CD4-positive, alpha-beta T cell treated with Interleukin-1 beta for 1 hour (primary cell): Measurements from ENCODE around the gene RMDN3.

Experiments used
- DNase-seq, 2 donors: peaks; one replicate each; pipeline ENCODE4 v3.0.0-alpha.2; 2020 to 2022

Gene RMDN3

DNA sequence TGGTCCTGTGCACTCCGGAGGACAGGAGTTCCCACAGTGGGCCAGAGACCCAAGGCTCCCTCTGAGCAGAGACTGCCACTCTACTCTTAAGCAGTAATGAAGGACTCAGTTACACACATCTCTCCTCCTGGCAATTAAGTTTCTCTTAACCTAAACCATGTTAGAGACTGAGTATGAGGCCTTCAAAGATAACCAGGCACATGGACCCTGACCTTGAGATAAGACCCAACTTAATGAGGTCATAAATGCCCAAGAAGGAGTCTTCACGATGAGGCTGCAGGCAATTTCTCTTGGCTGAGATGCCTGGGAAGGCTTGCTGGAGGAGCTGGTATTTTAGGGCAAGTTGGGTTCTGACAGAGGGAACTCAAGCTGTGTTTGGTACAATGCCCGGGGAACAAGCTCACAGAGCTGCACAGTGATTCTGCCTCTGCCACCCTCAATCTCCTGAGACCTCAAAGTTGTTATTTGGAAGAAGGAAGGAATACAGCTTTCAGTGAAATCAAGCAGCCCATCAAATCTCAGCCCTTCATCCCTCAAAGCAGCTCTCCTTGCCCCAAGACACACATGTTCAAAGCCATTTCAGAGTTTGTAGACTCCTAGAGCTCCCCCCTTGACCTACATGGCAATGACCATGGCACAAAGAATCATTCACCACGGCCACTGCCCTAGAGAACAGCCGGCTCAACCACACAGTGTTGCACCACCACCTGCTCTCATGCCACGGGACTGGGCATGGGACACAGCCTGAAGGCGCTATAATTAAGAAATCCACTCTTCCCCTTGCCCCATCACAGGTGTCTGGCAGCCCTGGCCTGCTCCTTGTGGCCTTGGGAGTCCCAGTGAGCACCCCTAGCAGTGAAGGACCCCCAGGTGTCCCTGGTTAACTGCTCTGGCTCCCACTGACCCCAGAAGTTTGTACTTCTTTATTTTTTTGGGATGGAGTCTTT is 7.1 kb downstream of the RMDN3 start:
- no peak for DNase-seq

DNA sequence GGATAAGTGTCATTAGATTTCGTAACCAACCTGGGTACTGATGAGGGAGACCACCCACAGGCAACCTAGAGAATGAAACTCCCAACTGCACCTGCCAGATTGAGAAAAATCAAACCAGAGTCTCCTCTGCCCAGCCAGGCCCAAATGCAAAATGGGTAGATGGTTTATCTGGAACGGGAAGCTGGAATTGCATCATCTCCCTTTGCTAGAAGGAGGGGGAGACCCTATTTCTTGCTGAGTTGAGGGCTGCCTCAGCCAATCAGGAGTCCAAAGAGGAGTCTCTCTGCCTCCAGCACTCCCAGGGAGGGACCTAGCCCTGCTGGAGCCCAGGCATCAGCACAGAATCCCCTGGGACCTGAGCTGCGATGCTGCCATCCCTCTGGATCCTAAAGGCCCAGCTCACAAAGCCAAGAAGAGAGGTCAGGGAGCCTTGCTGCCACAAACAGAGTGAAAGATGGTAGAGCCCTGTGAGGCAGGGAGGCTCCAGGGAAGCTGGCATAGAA is 8.1 kb downstream of the RMDN3 start:
- DNase-seq: no peak

DNA sequence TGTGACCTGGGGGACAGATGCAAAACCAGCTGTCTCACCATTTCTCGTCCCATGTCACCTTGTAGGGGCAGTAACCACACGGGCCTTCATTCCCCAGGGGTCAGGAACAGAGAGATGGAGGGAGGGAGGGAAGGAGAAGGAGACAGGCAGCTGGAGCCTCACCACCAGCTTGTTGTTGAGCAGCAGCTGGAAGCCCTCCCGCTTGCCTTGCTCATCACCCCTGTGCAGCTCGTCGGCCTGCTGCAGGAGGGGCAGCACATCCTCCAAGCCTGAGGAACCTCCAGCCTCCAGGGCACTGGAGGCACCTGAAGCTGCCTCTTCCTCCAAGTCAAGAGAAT is 10.3 kb downstream of the RMDN3 start:
- no peak for DNase-seq

DNA sequence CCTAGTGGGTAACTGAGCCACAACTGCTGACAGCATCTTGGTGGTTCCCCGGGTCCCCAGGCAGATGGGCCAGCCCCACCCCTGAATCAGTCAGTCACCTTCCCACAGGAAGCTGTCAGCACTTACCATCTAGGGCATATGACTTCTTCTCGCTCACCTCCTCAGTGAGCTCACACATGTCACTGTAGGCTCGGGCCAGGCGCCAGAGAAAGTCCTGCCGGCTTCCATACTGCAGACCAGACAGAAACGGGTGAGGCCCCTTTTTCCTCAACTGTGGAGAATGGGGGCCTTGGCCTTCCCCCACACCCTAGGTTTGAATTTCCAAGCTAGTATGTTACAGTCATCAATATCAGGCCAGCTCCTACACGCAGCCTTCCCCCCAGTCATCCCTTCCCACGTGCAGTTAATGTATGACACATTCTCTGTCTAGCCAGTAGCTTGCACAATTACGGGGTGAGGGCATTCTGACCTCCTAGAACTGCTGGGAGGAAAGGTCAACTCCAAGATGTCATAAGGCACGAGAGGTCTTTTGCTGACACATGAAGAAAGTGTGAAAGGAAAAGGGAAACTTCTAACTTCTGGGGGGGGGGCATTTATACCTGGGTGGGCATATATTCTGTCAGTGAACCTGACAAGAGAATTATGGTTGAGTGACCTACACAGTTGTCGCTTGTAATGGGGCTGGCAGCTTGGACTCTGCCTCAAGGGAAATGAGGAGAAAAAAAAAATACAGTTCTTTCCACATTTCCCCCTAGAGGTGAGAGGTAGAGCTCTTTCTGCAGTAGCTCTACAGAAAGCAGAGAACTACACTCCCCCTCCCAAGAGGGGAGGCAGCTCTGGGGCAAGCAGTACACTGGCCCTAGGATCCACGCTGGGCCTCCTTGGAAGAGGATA is 10.9 kb downstream of the RMDN3 start:
- peak; percentile 64 to 81 for DNase-seq

DNA sequence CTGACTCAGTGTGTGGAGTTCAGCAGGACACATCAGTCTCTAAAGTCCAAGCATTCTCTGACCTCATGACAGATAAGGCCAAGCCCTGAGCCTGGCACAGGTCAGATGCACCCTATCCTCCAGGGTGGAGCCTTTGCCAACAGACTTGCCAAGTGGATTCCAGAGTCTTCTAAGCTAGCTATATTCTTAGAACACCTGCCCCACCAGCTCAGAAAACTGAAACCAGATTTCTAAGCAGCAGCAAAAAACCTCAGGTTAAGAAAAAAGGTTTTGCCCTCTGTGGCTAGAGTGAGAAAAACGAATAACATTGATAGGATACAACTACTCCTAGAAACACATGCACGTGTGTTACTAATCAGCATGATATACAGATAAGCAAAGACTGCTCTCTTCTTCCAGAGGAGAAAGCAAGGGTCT is 11.6 kb downstream of the RMDN3 start:
- DNase-seq: no peak

DNA sequence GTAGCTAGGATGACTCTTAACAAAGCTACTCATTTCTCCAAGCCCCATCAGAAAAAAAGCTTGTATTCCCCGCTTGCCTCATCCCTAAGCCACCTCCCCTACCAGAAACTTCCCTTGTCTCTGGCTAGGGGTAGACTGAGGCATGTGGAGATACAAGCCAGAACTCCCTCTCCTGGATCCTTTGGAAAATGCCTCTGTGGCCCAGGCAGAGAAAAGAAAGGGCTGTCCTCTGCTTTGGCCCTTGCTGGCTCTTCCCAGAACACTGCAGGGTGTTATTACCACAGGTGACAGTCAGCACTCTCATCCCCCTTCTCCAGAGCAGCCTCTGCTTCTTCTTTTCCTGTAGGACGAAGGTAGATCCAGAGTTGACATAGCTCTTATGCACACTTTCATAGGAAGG is 15.2 kb downstream of the RMDN3 start:
- DNase-seq: no peak

DNA sequence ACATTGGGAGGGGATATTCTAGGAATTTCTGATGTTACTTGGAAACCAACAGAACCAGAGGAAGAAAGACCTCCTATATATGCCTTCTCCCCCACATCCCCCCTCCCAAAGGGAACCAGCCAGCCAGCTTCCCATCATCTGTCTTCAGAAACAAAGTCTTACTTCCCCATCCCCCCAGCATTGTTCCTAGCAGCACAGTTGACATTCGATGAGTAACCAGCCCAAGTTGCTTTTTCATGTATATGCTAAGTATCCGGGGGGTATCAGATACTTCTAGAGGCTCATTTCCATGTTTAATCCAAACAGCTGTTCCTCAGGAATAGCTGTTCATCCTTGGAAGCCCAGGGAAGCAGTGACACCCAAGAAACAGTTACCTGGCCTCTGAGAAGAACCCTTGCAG is 16.0 kb downstream of the RMDN3 start:
- DNase-seq: no peak

DNA sequence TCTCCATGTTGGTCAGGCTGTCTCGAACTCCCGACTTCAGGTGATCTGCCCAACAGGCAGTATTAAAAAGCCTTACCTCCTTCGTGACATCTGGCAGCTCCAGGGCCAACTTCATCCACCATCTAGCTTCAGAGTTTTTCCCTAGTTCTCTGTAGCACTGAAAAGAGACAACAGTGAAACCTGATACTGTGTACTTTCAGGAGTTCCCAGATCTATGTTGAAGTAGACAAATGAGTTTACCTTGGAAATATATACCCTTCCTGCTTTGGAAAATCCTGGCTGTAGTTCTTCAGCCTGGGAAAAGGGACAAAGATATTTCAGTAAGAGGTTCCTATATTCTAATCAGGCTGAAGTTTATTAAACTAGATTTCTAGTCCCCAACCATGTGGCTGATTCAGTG is 18.0 kb downstream of the RMDN3 start:
- no peak for DNase-seq

DNA sequence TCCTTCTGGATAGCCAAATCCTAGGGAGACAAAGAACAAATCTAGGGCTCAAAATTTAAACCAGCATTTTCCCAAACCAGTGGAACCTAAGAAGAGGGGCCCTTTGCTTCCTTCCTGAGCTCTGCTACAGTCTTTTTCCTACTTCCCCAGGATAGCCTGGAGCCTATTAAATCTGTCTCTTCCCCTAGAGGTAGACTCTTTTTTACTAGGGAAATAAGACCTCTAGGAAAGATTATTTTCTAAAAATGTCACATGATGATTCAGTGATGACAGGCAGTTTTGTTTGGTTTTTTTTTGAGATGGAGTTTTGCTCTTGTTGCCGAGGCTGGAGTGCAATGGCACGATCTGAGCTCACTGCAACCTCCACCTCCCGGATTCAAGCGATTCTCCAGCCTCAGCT is 18.5 kb downstream of the RMDN3 start:
- DNase-seq: no peak

DNA sequence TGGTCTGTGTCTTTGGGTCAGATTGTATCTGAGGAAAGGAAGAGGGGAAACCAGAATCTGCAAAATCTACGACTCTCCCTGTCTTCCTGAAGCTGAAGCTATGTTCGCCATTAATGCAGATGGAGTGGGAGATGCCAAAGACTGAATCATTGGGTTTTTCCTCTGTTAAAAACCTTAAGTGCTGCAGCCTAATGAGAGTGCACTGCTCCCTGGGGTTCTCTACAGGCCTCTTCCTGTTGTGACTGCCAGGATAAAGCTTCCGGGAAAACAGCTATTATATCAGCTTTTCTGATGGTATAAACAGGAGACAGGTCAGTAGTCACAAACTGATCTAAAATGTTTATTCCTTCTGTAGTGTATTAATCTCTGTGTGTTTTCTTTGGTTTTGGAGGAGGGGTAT is 24.0 kb downstream of the RMDN3 start:
- no peak for DNase-seq

DNA sequence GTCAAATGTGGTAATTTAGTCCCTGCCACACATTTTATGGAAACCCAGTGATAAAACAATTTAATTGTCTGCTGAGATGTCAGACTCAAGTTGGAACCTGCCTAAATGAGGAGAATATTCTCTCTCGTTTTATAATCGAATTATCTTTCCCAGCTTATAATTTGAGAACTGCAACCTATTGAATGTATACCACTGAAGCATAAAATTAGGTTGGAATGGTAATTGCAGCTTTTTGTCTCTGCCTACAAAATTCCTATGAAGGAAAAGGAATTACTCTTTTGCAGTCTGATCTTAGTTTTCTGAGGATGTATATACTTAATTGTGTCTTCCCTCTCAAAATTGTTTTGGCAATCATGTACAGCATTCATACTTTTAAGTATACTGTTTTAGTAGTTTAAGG is 31.1 kb downstream of the RMDN3 start:
- no peak for DNase-seq

DNA sequence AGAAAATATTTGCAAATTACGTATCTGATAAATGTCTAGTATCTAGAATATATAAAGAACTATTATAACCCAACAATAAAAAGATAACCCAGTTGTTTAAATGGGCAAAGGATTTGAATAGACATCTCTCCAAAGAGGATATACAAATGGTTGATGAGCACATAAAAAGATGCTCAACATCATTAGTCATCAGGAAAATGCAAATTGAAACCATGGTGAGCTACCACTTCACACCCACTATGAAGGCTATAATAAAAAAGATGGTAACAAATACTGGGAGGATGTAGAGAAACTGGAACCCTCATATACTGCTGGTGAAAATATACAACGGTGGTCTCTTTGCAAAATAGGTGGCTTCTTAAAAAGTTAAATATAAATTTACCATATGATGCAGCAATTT is 32.1 kb downstream of the RMDN3 start:
- DNase-seq: no peak

DNA sequence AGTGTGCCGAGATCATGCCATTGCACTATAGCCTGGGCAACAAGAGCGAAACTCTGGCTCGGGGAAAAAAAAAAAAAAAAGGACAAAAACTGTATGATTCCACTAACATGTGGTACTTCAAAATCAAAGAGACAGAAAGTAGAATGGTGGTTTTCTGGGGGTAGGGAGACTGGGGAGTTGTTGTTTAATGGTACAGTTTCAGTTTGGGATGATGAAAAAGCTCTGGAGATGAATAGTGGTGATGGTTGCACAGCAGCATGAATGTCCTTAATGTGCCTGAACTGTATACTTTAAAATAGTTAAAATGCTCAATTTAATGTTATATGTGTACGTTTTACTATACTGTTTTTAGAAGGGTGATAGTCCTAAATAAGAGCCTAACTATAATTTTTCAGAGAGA is 32.7 kb downstream of the RMDN3 start:
- DNase-seq: no peak

DNA sequence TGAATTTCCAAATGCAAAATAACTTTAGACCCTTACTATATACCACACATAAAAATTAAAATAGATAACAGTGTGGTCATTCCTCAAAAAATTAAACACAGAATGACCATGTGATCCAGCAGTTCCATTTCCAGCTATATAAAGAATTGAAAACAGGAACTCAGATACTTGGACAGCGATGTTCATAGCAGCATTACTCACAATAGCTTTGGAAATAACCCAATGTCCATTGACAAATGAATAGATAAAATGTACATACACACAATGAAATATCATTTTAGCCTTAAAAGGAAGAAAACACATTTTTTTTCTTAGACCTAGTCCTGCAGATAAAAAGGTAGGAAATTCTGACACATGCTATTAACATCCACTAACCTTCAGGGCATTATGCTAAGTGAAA is 33.4 kb downstream of the RMDN3 start:
- DNase-seq: no peak

DNA sequence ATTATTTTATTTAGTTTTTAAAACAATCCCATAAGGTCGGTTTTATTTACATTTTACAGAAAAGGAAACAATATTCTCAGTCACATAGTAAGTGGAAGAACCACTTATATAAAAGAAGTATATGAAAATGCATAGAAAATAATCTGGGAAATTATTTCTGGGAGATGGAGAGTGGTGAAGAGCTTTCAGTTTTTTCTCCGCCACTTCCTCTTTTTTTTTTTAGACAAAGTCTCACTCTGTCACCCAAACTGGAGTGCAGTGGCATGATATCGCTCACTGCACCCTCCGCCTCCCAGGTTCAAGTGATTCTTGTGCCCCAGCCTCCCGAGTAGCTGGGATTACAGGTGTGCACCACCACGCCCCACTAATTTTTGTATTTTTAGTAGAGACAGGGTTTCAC is 38.9 kb downstream of the RMDN3 start:
- no peak for DNase-seq

DNA sequence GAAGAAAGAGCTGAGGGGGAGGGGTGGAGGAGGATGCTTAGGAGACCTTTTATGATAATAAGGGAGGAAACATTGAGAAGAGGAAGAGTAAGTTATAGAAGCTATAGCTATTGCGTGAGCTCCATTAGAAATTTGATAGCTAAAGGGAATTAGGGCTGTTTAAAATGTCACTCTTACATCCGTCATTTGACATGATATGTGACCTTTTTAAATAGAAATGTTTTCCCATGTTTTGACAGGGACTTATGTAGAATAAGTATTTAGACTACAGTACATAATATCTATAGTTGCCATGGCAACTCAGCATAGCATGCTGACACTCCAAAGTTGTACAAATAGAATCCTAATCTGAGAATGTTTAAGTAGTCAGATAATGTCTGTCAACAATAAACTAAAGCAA is 40.9 kb downstream of the RMDN3 start:
- no peak for DNase-seq

DNA sequence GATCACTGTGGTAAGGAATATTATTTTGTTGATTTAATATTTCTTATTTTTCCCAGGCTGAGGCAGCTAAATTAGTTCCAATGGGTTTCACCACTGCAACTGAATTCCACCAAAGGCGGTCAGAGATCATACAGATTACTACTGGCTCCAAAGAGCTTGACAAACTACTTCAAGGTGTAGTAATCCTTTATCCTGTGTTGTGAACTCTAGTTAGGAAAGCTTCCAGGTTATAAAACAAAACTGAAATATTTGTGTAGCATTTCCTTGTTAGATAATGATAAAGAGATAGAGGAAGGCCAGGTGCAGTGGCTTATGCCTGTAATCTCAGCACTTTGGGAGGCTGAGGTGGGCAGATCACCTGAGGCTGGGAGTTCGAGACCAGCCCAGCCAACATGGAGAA is 48.9 kb downstream of the RMDN3 start:
- DNase-seq: no peak

DNA sequence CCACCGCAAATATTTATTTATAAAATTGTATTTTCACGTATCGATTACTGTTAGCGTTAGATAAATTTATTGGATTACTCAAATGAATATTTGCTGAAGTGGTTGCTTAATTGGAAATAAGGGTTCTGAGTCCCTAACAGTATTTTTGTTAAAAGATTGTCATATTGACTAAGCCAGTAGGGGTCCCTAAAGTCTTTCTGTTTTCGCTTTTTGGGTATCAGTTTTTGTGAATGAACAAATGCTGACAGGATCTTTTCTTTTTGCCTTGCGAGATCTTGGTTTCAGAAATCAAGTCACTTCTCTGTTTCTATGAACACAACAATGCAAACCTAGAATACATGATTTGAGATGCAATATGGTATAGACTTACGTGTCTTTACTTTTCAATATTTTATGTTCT is 53.0 kb downstream of the RMDN3 start:
- DNase-seq: peak in 1 of 2 donors; percentile 54

DNA sequence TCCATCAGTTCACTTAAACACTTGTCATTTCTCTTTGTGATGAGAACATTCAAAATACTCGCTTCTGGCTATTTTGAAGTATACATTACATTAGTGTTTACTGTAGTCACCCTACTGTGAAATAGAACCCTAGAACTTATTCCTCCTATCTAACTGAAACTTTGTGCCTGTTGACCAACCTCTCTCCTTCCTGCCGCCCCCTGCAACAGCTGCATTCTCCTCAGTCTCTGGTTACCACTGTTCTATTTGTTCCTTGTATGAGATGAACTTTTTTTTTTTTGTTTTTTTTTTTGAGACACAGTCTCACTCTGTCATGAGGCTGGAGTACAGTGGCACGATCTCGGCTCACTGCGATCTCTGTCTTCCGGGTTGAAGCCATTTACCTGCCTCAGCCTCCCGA is 57.1 kb downstream of the RMDN3 start:
- no peak for DNase-seq

DNA sequence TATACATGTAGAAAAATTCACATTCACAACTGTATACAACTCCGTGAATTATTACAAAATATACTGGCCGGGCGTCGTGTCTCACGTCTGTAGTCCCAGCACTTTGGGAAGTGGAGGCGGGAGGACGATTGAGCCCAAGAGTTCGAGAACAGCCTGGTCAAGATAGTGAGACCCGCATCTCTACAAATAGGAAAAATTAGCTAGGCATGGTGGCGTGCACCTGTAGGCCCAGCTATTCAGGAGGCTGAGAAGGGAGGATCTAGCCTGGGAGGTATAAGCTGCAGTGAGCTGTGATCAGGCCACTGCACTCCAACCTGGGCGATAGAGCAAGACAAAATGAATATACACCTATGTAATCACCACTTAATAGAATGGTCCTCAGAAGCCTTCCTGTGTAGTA is 58.8 kb downstream of the RMDN3 start:
- DNase-seq: no peak

DNA sequence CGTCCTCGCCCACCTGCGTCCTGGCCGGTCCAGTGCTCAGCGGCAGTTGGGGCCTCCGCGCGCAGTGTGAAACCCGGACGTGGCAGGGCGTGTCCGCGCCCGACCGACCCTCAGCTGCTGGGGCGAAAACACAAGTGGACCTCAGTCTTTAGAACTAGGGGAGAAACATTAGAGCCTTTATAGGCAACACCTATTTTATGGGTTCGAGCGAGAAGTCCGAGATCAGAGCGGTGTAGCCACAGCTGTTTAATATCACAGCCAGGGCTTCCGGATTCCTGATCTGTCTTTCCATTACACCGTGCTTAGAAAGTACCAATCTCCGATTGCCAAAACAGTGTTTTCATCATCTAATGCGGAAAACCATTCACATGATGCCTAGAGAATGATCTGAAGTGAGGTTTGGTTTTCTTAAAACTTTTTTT is 59.6 kb downstream of the RMDN3 start:
- peak in 1 of 2 donors; percentile 13 for DNase-seq

DNA sequence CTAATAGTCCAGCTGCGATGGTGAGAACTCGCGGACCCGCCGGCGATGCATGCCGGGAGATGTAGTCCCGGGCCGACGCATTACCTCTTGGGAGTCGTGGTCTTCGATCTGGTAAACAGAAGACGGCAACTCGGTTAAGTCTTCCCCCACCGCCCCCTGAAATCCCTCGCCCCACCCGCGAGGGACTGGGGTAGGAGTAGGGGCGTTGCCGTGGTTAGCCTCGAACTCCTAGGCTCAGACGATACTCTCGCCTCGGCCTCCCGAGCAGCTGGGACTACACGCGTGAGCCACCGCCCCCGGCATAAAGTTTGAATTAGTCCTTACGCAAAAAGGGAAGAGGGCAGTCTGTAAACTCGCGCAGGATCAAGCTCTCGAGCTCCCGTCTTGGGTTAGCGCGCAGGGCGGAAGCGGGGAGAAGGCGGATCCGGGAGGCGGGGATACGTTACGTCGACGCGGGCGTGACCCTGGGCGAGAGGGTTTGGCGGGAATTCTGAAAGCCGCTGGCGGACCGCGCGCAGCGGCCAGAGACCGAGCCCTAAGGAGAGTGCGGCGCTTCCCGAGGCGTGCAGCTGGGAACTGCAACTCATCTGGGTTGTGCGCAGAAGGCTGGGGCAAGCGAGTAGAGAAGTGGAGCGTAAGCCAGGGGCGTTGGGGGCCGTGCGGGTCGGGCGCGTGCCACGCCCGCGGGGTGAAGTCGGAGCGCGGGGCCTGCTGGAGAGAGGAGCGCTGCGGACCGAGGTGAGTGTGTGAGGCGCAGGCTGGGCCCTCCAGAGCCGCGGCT is 60.2 kb downstream of the RMDN3 start, which contains the start of gene RAD51:
RAD51 (plus strand) TSS at position 487 of the 781 bp plus-strand sequence. CDS start 3,585 bp downstream, outside the sequence.
- DNase-seq: peak; percentile 92 to 93
